Astrocyte (in vitro differentiated cells and primary cell): Measurements from ENCODE around the gene KDM1A. TPM values are rescaled to one million over a fixed set of nuclear protein-coding genes. Genes with fewer than 3 reads are reported as not detected.
A peak's percentile ranks its signal among the peaks of the same experiment; 100 is the strongest.

Experiments
- DNase-seq: peaks from one replicate; pipeline ENCODE4 v3.0.0-alpha.2; 2010; ENCODE audit warnings: low read depth
- FAIRE-seq: peaks from 2 replicates; lab custom pipeline; 2011; peaks lifted over from hg19 to GRCh38; lab: Jason Lieb, UNC
- H2AFZ ChIP-seq: 2 replicates; pipeline ENCODE4 v1.6.0; 2012; ENCODE audit warnings: low read depth, low read length, inconsistent platforms
- H3K27ac ChIP-seq: 2 replicates; pipeline ENCODE4 v1.5.1; 2011; ENCODE audit warnings: low read depth, low read length, inconsistent platforms
- H3K27me3 ChIP-seq: 2 replicates; pipeline ENCODE4 v1.6.0; 2011; ENCODE audit warnings: low read length, inconsistent platforms; ENCODE audit not compliant: insufficient read depth
- H3K36me3 ChIP-seq: 2 replicates; pipeline ENCODE4 v1.5.1; 2011; ENCODE audit warnings: low read length, inconsistent platforms; ENCODE audit not compliant: insufficient read depth
- H3K4me1 ChIP-seq: 2 replicates; pipeline ENCODE4 v1.5.1; 2011; ENCODE audit warnings: low read length, inconsistent platforms; ENCODE audit not compliant: insufficient read depth
- H3K4me2 ChIP-seq: 2 replicates; pipeline ENCODE4 v1.6.0; 2012; ENCODE audit warnings: low read length, inconsistent platforms
- H3K4me3 ChIP-seq: 2 replicates; pipeline ENCODE4 v1.5.1; 2011; ENCODE audit warnings: low read depth, mild to moderate bottlenecking, low read length, inconsistent platforms; ENCODE audit not compliant: insufficient read depth
- H3K79me2 ChIP-seq: 2 replicates; pipeline ENCODE4 v1.6.0; 2012; ENCODE audit warnings: mild to moderate bottlenecking, low read length, inconsistent platforms; ENCODE audit not compliant: insufficient read depth
- H3K9ac ChIP-seq: 2 replicates; pipeline ENCODE4 v1.6.0; 2012; ENCODE audit warnings: mild to moderate bottlenecking, low read length, inconsistent platforms
- H3K9me3 ChIP-seq: 2 replicates; pipeline ENCODE4 v1.5.1; 2012; ENCODE audit warnings: low read depth, mild to moderate bottlenecking, low read length, inconsistent platforms; ENCODE audit not compliant: insufficient read depth
- H4K20me1 ChIP-seq: 2 replicates; pipeline ENCODE4 v1.6.0; 2012; ENCODE audit warnings: low read length, inconsistent platforms; ENCODE audit not compliant: insufficient read depth
- H3K27ac Mint-ChIP-seq: one replicate; pipeline ENCODE4 v1.8.0; 2021; ENCODE audit warnings: mild to moderate bottlenecking, mixed read lengths; ENCODE audit not compliant: unreplicated experiment
- H3K27me3 Mint-ChIP-seq: one replicate; pipeline ENCODE4 v1.8.0; 2021; ENCODE audit warnings: low read depth, mixed read lengths; ENCODE audit not compliant: unreplicated experiment
- H3K36me3 Mint-ChIP-seq: one replicate; pipeline ENCODE4 v1.8.0; 2021; ENCODE audit warnings: low read depth, mixed read lengths; ENCODE audit not compliant: unreplicated experiment
- H3K4me1 Mint-ChIP-seq: one replicate; pipeline ENCODE4 v1.8.0; 2021; ENCODE audit warnings: low read depth, mixed read lengths; ENCODE audit not compliant: unreplicated experiment
- H3K4me3 Mint-ChIP-seq: one replicate; pipeline ENCODE4 v1.8.0; 2021; ENCODE audit warnings: mild to moderate bottlenecking, moderate library complexity, mixed read lengths; ENCODE audit not compliant: unreplicated experiment
- H3K9me3 Mint-ChIP-seq: one replicate; pipeline ENCODE4 v1.8.0; 2021; ENCODE audit warnings: mild to moderate bottlenecking, mixed read lengths; ENCODE audit not compliant: unreplicated experiment
- CTCF ChIP-seq: IDR thresholded peaks from 2 replicates; pipeline ENCODE4 v1.5.1; 2011; ENCODE audit warnings: low read depth, mild to moderate bottlenecking, inconsistent platforms, low read length, moderate library complexity; ENCODE audit not compliant: insufficient read depth
- EZH2 ChIP-seq: IDR thresholded peaks from 2 replicates; pipeline ENCODE4 v1.6.1; 2012; ENCODE audit warnings: mild to moderate bottlenecking, low read length, inconsistent platforms; ENCODE audit not compliant: insufficient read depth
- total RNA-seq: library from RNA; stranded (reverse); gene quantifications from 2 replicates; pipeline ENCODE4 v1.2.1, GENCODE V29; 2021

KDM1A gene
- total RNA-seq, 1 donor from 2014 or later = 110 TPM

GRCh38 chr1:23090056-23090455, 70.8 kb downstream of the KDM1A start:
- Mint-ChIP-seq H3K4me3 (peak overlapping the region; percentile 37), H3K27ac (no peak overlapping the region)
- H2AFZ ChIP-seq = no peak overlapping the region

GRCh38 chr1:23091545-23091944, 72.3 kb downstream of the KDM1A start:
- H3K79me2 ChIP-seq = peaks cover 50% of the 10 kb centered on the region
- H3K4me1 ChIP-seq = no peaks in the 10 kb centered on the region
- H4K20me1 ChIP-seq = peaks cover 89% of the 10 kb centered on the region
- H2AFZ ChIP-seq = no peak overlapping the region
- H3K4me2 ChIP-seq = no peak overlapping the region
- H3K9ac ChIP-seq = no peak overlapping the region
- no peaks in the 10 kb centered on the region for H3K9me3 ChIP-seq
- peak overlapping the region; percentile 55 for H3K4me3 Mint-ChIP-seq
- peaks cover 9% of the 10 kb centered on the region for H3K4me1 Mint-ChIP-seq
- no peak overlapping the region for H3K27ac ChIP-seq
- no peaks in the 10 kb centered on the region for H3K9me3 Mint-ChIP-seq
- peaks cover 53% of the 10 kb centered on the region for H3K36me3 ChIP-seq
- DNase-seq (no peak), FAIRE-seq (no peak)
- no peaks in the 10 kb centered on the region for H3K27me3 ChIP-seq
- no peak overlapping the region for H3K27ac Mint-ChIP-seq
- no peak for TF ChIP-seq CTCF
- no peak for TF ChIP-seq EZH2
- H3K27me3 Mint-ChIP-seq = no peaks in the 10 kb centered on the region
- H3K36me3 Mint-ChIP-seq = peaks cover 51% of the 10 kb centered on the region
- H3K4me3 ChIP-seq = no peak overlapping the region

More at GRCh38 chr1:23090056-23090455, 70.8 kb downstream of the KDM1A start:
- Histone ChIP-seq H3K27ac (no peak overlapping the region), H3K4me1 (no peaks in the 10 kb centered on the region), H3K4me3 (no peak overlapping the region), H3K79me2 (peaks cover 43% of the 10 kb centered on the region), H3K9ac (no peak overlapping the region), H3K27me3 (no peaks in the 10 kb centered on the region), H4K20me1 (peaks cover 90% of the 10 kb centered on the region), H3K9me3 (no peaks in the 10 kb centered on the region), H3K36me3 (peaks cover 62% of the 10 kb centered on the region), H3K4me2 (no peak overlapping the region)
- no peaks in the 10 kb centered on the region for H3K9me3 Mint-ChIP-seq
- H3K4me1 Mint-ChIP-seq = no peaks in the 10 kb centered on the region
- no peak for DNase-seq
- H3K27me3 Mint-ChIP-seq = no peaks in the 10 kb centered on the region
- no peak for TF ChIP-seq EZH2
- no peak for TF ChIP-seq CTCF
- H3K36me3 Mint-ChIP-seq = peaks cover 45% of the 10 kb centered on the region
- FAIRE-seq = no peak

- peaks cover 50% of the 10 kb centered on the region for H3K79me2 ChIP-seq
- no peak overlapping the region for H3K9ac ChIP-seq
- Mint-ChIP-seq H3K4me3 (no peak overlapping the region), H3K27ac (no peak overlapping the region), H3K27me3 (no peaks in the 10 kb centered on the region), H3K36me3 (peaks cover 50% of the 10 kb centered on the region), H3K4me1 (peaks cover 13% of the 10 kb centered on the region), H3K9me3 (no peaks in the 10 kb centered on the region)
- H3K9me3 ChIP-seq = no peaks in the 10 kb centered on the region
- H2AFZ ChIP-seq = no peak overlapping the region
- no peak overlapping the region for H3K4me3 ChIP-seq
- H3K4me2 ChIP-seq = no peak overlapping the region
- no peak for FAIRE-seq
- H3K27me3 ChIP-seq = no peaks in the 10 kb centered on the region
- TF ChIP-seq EZH2 = no peak
- no peak for TF ChIP-seq CTCF
- H3K36me3 ChIP-seq = peaks cover 48% of the 10 kb centered on the region
- no peak overlapping the region for H3K27ac ChIP-seq
- DNase-seq = no peak
- H4K20me1 ChIP-seq = peaks cover 88% of the 10 kb centered on the region
- no peaks in the 10 kb centered on the region for H3K4me1 ChIP-seq
These were observed 73.2 kb downstream of the KDM1A start for GRCh38 chr1:23092447-23092846.
